ENCODE data around the gene TSG101. TPM values are rescaled to one million over a fixed set of nuclear protein-coding genes. Genes with fewer than 3 reads are reported as not detected.

Gene TSG101
- total RNA-seq, 2 experiments from 2014 or later = 23.5 to 30.1 TPM

DNA sequence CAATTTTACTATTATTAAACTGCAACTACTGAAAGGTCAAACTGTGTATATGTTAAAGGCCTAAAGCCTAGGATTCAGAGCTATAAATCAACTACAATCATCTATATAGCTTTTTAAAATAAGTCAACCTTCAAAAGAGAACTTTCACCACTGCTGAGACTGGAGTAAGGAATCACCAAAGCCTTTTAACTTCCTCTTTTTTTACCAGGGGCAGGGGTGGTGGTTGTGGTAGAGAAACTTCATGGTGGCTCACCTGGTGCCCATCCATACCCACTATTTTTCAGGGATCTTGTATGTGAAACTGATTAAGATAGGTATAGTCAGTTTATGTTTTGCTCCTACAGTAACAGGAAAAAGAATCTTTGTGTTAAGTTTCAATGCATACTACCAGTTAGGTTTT is 31.5 kb downstream of the TSG101 start:
- Mint-ChIP-seq H3K27ac (peak overlapping the region; percentile 59), H3K27me3 (no peaks in the 10 kb centered on the region), H3K9me3 (no peaks in the 10 kb centered on the region), H3K4me1 (ENCODE audit: low read depth) (peaks cover 21% of the 10 kb centered on the region), H3K36me3 (ENCODE audit: low read depth) (peaks cover 89% of the 10 kb centered on the region), H3K4me3 (no peak overlapping the region)
- TF ChIP-seq CTCF (IDR thresholded peaks at IDR 0.05) = no peak
- no peaks in the 10 kb centered on the region for H3K27me3 ChIP-seq (ENCODE audit: control insufficient read depth in 1 of 2, insufficient read depth in 2 of 2, low read length in 2 of 2)
- H3K4me1 ChIP-seq (ENCODE audit: insufficient read depth, low read length) = no peaks in the 10 kb centered on the region
- intact Hi-C loops (cut with DNase I, micrococcal nuclease) = loop anchor here in 1 of 2 experiments (10.0 kb wide), 1 partner anchor 200 kb away; no protein-coding TSS in a partner anchor
- H3K4me3 ChIP-seq (ENCODE audit: low read length) = no peak overlapping the region
- peaks cover 64% of the 10 kb centered on the region for H3K36me3 ChIP-seq (ENCODE audit: insufficient read depth, low read length)
- CTCF ChIA-PET = interaction anchor here (1.4 kb wide), 1 partner anchor 251 kb away, joined by 5 read pairs; no protein-coding TSS in a partner anchor
- POLR2A ChIA-PET = interaction anchor here (0.7 kb wide), 1 partner anchor 93 kb away, joined by 3 read pairs; no protein-coding TSS in a partner anchor
- no peaks in the 10 kb centered on the region for H3K9me3 ChIP-seq (ENCODE audit: control insufficient read depth in 1 of 2, insufficient read depth in 1 of 2, low read length in 2 of 2)
- DNase-seq (no peak), ATAC-seq (ENCODE audit: poor library complexity) (no peak)
- no peak overlapping the region for H3K27ac ChIP-seq (ENCODE audit: low read depth in 1 of 2, low read length in 2 of 2)

- intact Hi-C loops (cut with DNase I, micrococcal nuclease) = loop anchor here in 1 of 2 experiments (10.0 kb wide), 1 partner anchor 199 kb away; no protein-coding TSS in a partner anchor
- Histone ChIP-seq H3K9me3 (ENCODE audit: control insufficient read depth in 1 of 2, insufficient read depth in 1 of 2, low read length in 2 of 2) (no peaks in the 10 kb centered on the region), H3K27me3 (ENCODE audit: control insufficient read depth in 1 of 2, insufficient read depth in 2 of 2, low read length in 2 of 2) (no peaks in the 10 kb centered on the region), H3K36me3 (ENCODE audit: insufficient read depth, low read length) (peaks cover 56% of the 10 kb centered on the region), H3K4me1 (ENCODE audit: insufficient read depth, low read length) (no peaks in the 10 kb centered on the region), H3K27ac (ENCODE audit: low read depth in 1 of 2, low read length in 2 of 2) (no peak overlapping the region), H3K4me3 (ENCODE audit: low read length) (no peak overlapping the region)
- DNase-seq (no peak), ATAC-seq (ENCODE audit: poor library complexity) (no peak)
- H3K36me3 Mint-ChIP-seq (ENCODE audit: low read depth) = peaks cover 91% of the 10 kb centered on the region
- peak overlapping the region; percentile 1 for H3K27ac Mint-ChIP-seq
- no peak overlapping the region for H3K4me3 Mint-ChIP-seq
- peaks cover 15% of the 10 kb centered on the region for H3K4me1 Mint-ChIP-seq (ENCODE audit: low read depth)
- TF ChIP-seq CTCF (IDR thresholded peaks at IDR 0.05) = no peak
- H3K27me3 Mint-ChIP-seq = no peaks in the 10 kb centered on the region
- ChIA-PET CTCF (interaction anchor here (1.2 kb wide), 1 partner anchor 14 kb away, joined by 3 read pairs; no protein-coding TSS in a partner anchor), POLR2A (no interaction called here)
- H3K9me3 Mint-ChIP-seq = no peaks in the 10 kb centered on the region
Measured at GRCh38 chr11:18493310-18493709, 33.4 kb downstream of the TSG101 start.

- no peak for DNase-seq
- H3K27ac ChIP-seq (ENCODE audit: low read depth in 1 of 2, low read length in 2 of 2) = no peak overlapping the region
- H3K36me3 Mint-ChIP-seq (ENCODE audit: low read depth) = peaks cover 91% of the 10 kb centered on the region
Measured at GRCh38 chr11:18492888-18493287, 33.9 kb downstream of the TSG101 start.

More at GRCh38 chr11:18492888-18493287, 33.9 kb downstream of the TSG101 start:
- Mint-ChIP-seq H3K27me3 (no peaks in the 10 kb centered on the region), H3K4me3 (no peak overlapping the region), H3K9me3 (no peaks in the 10 kb centered on the region), H3K27ac (peak overlapping the region; percentile 1), H3K4me1 (ENCODE audit: low read depth) (peaks cover 13% of the 10 kb centered on the region)
- H3K9me3 ChIP-seq (ENCODE audit: control insufficient read depth in 1 of 2, insufficient read depth in 1 of 2, low read length in 2 of 2) = no peaks in the 10 kb centered on the region
- ChIA-PET POLR2A (no interaction called here), CTCF (interaction anchor here (0.6 to 1.2 kb wide), 2 partner anchors 14 to 29 kb away, joined by 3 read pairs; no protein-coding TSS in a partner anchor)
- ATAC-seq (ENCODE audit: poor library complexity) = no peak
- intact Hi-C loops (cut with DNase I, micrococcal nuclease) = loop anchor here in 1 of 2 experiments (10.0 kb wide), 1 partner anchor 198 kb away; no protein-coding TSS in a partner anchor
- H3K27me3 ChIP-seq (ENCODE audit: control insufficient read depth in 1 of 2, insufficient read depth in 2 of 2, low read length in 2 of 2) = no peaks in the 10 kb centered on the region
- no peak for TF ChIP-seq CTCF (IDR thresholded peaks at IDR 0.05)
- H3K4me3 ChIP-seq (ENCODE audit: low read length) = no peak overlapping the region
- peaks cover 51% of the 10 kb centered on the region for H3K36me3 ChIP-seq (ENCODE audit: insufficient read depth, low read length)
- no peaks in the 10 kb centered on the region for H3K4me1 ChIP-seq (ENCODE audit: insufficient read depth, low read length)

Data from CD4-positive, alpha-beta T cell (primary cell).